ENCODE results near the gene TEX22. TPM values are rescaled to one million over a fixed set of nuclear protein-coding genes. Genes with fewer than 3 reads are reported as not detected.

TEX22 gene
- total and polyA plus RNA-seq, 2 experiments from 2014 or later: 0.21 TPM

GRCh38 chr14:105388976-105389375 lies 9.4 kb upstream of the TEX22 start:
- no peak for ATAC-seq

More at GRCh38 chr14:105388976-105389375, 9.4 kb upstream of the TEX22 start:
- H3K79me2 ChIP-seq (replicated peaks; ENCODE audit: insufficient read depth): no peaks in the 10 kb centered on the region
- H2AFZ ChIP-seq: no peak overlapping the region
- no peak for TF ChIP-seq JUNB (IDR thresholded peaks at IDR 0.05; ENCODE audit: unreplicated experiment)
- no peak for TF ChIP-seq ETS1 (IDR thresholded peaks at IDR 0.05)
- no peak for TF ChIP-seq POLR2AphosphoS5 (IDR thresholded peaks at IDR 0.05; ENCODE audit: low read depth)
- no peak for TF ChIP-seq CREB1 (CRISPR knock-in tag; IDR thresholded peaks at IDR 0.05; ENCODE audit: low read depth)
- TF ChIP-seq NANOG (IDR thresholded peaks at IDR 0.05; ENCODE audit: borderline replicate concordance): no peak
- no peak for TF ChIP-seq EZH2phosphoT487 (IDR thresholded peaks at IDR 0.05; ENCODE audit: unreplicated experiment)
- TF ChIP-seq STAT1 (IDR thresholded peaks at IDR 0.05; ENCODE audit: unreplicated experiment): no peak
- TF ChIP-seq EZH2 (IDR thresholded peaks at IDR 0.05; ENCODE audit: low read depth, unreplicated experiment): no peak
- TF ChIP-seq ZNF331 (CRISPR knock-in tag; IDR thresholded peaks at IDR 0.05; ENCODE audit: low read depth): no peak
- TF ChIP-seq ZNF114 (CRISPR knock-in tag; IDR thresholded peaks at IDR 0.05): no peak
- no peak for TF ChIP-seq REST (IDR thresholded peaks at IDR 0.05; ENCODE audit: unreplicated experiment)
- TF ChIP-seq ZNF462 (CRISPR knock-in tag; IDR thresholded peaks at IDR 0.05): no peak
- no peak for TF ChIP-seq CTCF (conservative IDR thresholded peaks at IDR 0.05; ENCODE audit: low read depth in 2 of 2)
- 0 out of 2 replicates have a peak, but pooled peaks cover 2% of the 10 kb centered on the region for H3F3A ChIP-seq (replicated peaks; ENCODE audit: low read depth)
- no peaks in the 10 kb centered on the region for H3K36me3 ChIP-seq (ENCODE audit: insufficient read depth)
- no peak overlapping the region for H3K4me3 ChIP-seq
- H3K27ac ChIP-seq (ENCODE audit: low read depth): no peak overlapping the region
- H3K4me2 ChIP-seq: no peak overlapping the region
- H3K9me2 ChIP-seq (ENCODE audit: insufficient read depth): no peaks in the 10 kb centered on the region
- H3K27me3 ChIP-seq (ENCODE audit: insufficient read depth): no peaks in the 10 kb centered on the region
- no peaks in the 10 kb centered on the region for H3K4me1 Mint-ChIP-seq
- H3K27ac Mint-ChIP-seq: no peak overlapping the region
- no peaks in the 10 kb centered on the region for H4K20me1 ChIP-seq (replicated peaks; ENCODE audit: insufficient read depth)
- peaks cover 10% of the 10 kb centered on the region for H3K27me3 Mint-ChIP-seq (ENCODE audit: insufficient read depth, low read depth, poor library complexity)
- no peak for DNase-seq (ENCODE audit: low spot score)
- no peaks in the 10 kb centered on the region; the same call in 1 of the 3 replicates for H3K36me3 Mint-ChIP-seq (ENCODE audit: low read depth)
- H3K9me3 Mint-ChIP-seq: no peaks in the 10 kb centered on the region
- H3K4me3 Mint-ChIP-seq: no peak overlapping the region
- no peaks in the 10 kb centered on the region for H3K4me1 ChIP-seq (ENCODE audit: insufficient read depth)
